Activated CD4-positive, alpha-beta memory T cell treated with anti-CD3 and anti-CD28 coated beads, Interleukin-2, amount 10 ng/mL, durations not matched to agents 7 days and 5 days (primary cell): ENCODE data around the gene KDM6A. TPM values are rescaled to one million over a fixed set of nuclear protein-coding genes. Genes with fewer than 3 reads are reported as not detected.
"Not testable (repeated sequence)": the region's sequence is repeated elsewhere in the genome, so short reads cannot be mapped to it uniquely, and the experiment has no call there.

ENCODE experiments used
- CTCF ChIA-PET: fragments of 350-600 bp; sonication (Branson Sonifier 250); formaldehyde crosslinking; loops from one replicate; lab custom pipeline; 2021; ENCODE audit warnings: antibody characterized with exemption, inconsistent platforms; lab: Charles Lee
- POLR2A ChIA-PET: fragments of 350-600 bp; sonication (Branson Sonifier 250); formaldehyde crosslinking; loops from one replicate; lab custom pipeline; 2021; ENCODE audit warnings: antibody characterized with exemption; lab: Charles Lee
- DNase-seq: peaks from one replicate; pipeline ENCODE4 v3.0.0-alpha.2; 2020
- H3K27ac Mint-ChIP-seq: one replicate; pipeline ENCODE4 v1.8.0; 2021; ENCODE audit warnings: mild to moderate bottlenecking, mixed read lengths
- H3K27me3 Mint-ChIP-seq: one replicate; pipeline ENCODE4 v1.8.0; 2021; ENCODE audit warnings: mixed read lengths
- H3K36me3 Mint-ChIP-seq: one replicate; pipeline ENCODE4 v1.8.0; 2021; ENCODE audit warnings: low read depth, mixed read lengths
- H3K4me1 Mint-ChIP-seq: one replicate; pipeline ENCODE4 v1.8.0; 2021; ENCODE audit warnings: mixed read lengths
- H3K4me3 Mint-ChIP-seq: one replicate; pipeline ENCODE4 v1.8.0; 2021; ENCODE audit warnings: mild to moderate bottlenecking, mixed read lengths
- H3K9me3 Mint-ChIP-seq: one replicate; pipeline ENCODE4 v1.8.0; 2021; ENCODE audit warnings: mixed read lengths
- total RNA-seq, 2 experiments: library from RNA; stranded (reverse); gene quantifications; one replicate each; pipeline ENCODE4 v1.2.3, GENCODE V29; 2021

Gene KDM6A
- total RNA-seq, 2 experiments from 2014 or later, result 27.2 to 28.0 TPM

DNA sequence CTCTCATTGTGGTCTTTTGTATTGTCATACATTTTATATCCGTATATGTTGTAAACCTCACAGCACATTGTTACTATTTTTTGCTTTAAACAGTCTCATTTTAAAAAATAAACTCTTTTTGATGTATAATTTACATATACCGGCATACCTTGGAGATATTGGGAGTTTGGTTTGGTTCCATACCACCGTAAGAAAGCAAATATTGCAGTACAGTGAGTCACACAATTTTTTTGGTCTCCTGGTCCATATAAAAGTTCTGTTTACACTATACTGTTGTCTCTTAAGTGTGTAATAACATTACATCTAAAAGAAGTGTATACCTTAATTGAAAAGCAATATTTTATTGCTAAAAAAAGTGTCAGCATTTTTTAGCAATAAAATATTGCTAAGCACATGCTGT is 70.0 kb downstream of the KDM6A start:
- Mint-ChIP-seq H3K9me3 (peaks cover 8% of the 10 kb centered on the region), H3K4me1 (peaks cover 4% of the 10 kb centered on the region), H3K27ac (no peak overlapping the region), H3K27me3 (no peaks in the 10 kb centered on the region), H3K4me3 (no peak overlapping the region), H3K36me3 (peaks cover 16% of the 10 kb centered on the region)
- POLR2A ChIA-PET, result no interaction called here
- CTCF ChIA-PET, result no interaction called here
- DNase-seq, result no peak

DNA sequence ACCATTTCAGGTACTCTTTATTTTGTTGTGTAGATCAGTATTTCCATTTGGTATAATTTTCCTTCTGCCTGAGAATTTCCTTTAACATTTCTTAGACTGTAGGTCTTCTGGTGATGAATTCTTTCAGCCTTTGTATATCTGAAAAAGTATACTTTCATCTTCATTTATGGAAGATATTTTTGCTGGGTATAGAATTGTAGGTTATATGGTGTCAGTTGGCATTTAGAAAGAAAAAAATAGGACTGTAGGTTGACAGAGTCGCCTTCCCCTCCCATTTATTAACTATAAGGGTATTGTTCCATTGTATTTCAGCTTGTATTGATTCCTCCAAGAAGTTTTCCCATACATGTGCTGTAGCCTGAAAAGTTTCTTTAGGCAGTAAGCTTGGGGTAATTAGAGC is 71.9 kb downstream of the KDM6A start:
- Mint-ChIP-seq H3K4me1 (peaks cover 5% of the 10 kb centered on the region), H3K9me3 (peaks cover 5% of the 10 kb centered on the region), H3K27ac (no peak overlapping the region), H3K27me3 (no peaks in the 10 kb centered on the region), H3K36me3 (peaks cover 16% of the 10 kb centered on the region), H3K4me3 (no peak overlapping the region)
- POLR2A ChIA-PET, result no interaction called here
- DNase-seq, result no peak
- CTCF ChIA-PET, result no interaction called here

GRCh38 chrX:44945736-44946135 is 72.7 kb downstream of the KDM6A start:
- peaks cover 5% of the 10 kb centered on the region for H3K9me3 Mint-ChIP-seq
- H3K27me3 Mint-ChIP-seq, result no peaks in the 10 kb centered on the region
- no peak overlapping the region for H3K4me3 Mint-ChIP-seq
- peaks cover 16% of the 10 kb centered on the region for H3K36me3 Mint-ChIP-seq
- H3K27ac Mint-ChIP-seq, result no peak overlapping the region
- no peak for DNase-seq
- peaks cover 5% of the 10 kb centered on the region for H3K4me1 Mint-ChIP-seq
- CTCF ChIA-PET, result no interaction called here
- POLR2A ChIA-PET, result interaction anchor here (1.4 to 1.7 kb wide), 2 partner anchors 11 to 70 kb away, joined by 3 to 5 read pairs; no protein-coding TSS in a partner anchor

DNA sequence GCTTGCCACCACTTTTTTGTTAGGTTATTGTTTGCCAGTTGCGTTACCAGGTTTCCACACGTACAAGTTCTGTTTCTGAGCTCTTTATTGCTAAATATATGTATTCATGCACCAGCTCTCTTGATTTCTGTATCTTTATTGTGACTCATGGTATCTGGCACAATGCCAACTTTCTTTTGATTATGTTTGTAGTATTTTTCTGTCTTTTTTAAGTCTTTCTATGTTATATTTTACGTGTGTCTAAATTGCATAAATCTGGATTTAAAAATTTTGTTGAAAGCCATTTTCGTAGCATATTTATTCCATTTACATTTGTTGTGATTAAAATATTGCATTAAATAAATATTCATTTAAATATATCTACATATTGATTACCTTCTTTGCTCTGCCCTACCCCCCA is 73.8 kb downstream of the KDM6A start:
- no peak overlapping the region for H3K27ac Mint-ChIP-seq
- POLR2A ChIA-PET, result interaction anchor here (1.4 to 1.7 kb wide), 2 partner anchors 12 to 71 kb away, joined by 3 to 5 read pairs; no protein-coding TSS in a partner anchor
- H3K27me3 Mint-ChIP-seq, result no peaks in the 10 kb centered on the region
- no peak overlapping the region for H3K4me3 Mint-ChIP-seq
- H3K36me3 Mint-ChIP-seq, result peaks cover 16% of the 10 kb centered on the region
- peaks cover 5% of the 10 kb centered on the region for H3K9me3 Mint-ChIP-seq
- H3K4me1 Mint-ChIP-seq, result peaks cover 8% of the 10 kb centered on the region
- no peak for DNase-seq
- CTCF ChIA-PET, result interaction anchor here (0.6 kb wide), 1 partner anchor 12 kb away, joined by 7 read pairs; no protein-coding TSS in a partner anchor

- Mint-ChIP-seq H3K4me3 (no peak overlapping the region), H3K27ac (no peak overlapping the region)
Measured at GRCh38 chrX:44947995-44948394, 75.0 kb downstream of the KDM6A start.

DNA sequence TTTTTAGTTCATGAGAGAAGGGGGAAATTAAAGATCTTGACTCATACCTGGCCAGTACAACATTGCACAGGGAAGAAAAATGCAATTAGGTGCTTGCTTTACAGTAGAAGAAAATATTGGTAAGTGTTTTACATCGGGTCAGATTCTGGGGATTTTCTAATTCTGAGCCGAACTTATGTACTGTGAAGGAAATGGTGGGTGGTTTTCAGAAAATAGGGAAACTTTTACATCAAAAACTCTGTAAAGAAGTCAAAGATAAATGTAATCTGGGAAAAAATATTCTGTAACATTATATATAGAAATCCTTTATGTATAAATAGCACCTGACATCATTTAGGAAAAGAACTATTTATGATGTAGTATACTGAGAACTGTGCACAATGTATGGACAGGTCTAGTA is 75.4 kb downstream of the KDM6A start:
- H3K36me3 Mint-ChIP-seq, result peaks cover 16% of the 10 kb centered on the region
- no peak for DNase-seq
- no peak overlapping the region for H3K4me3 Mint-ChIP-seq
- no peaks in the 10 kb centered on the region for H3K27me3 Mint-ChIP-seq
- H3K4me1 Mint-ChIP-seq, result peaks cover 6% of the 10 kb centered on the region
- ChIA-PET CTCF (no interaction called here), POLR2A (no interaction called here)
- H3K27ac Mint-ChIP-seq, result no peak overlapping the region
- H3K9me3 Mint-ChIP-seq, result peaks cover 5% of the 10 kb centered on the region

More at GRCh38 chrX:44947995-44948394, 75.0 kb downstream of the KDM6A start:
- H3K36me3 Mint-ChIP-seq, result peaks cover 16% of the 10 kb centered on the region
- no peak for DNase-seq
- peaks cover 5% of the 10 kb centered on the region for H3K9me3 Mint-ChIP-seq
- H3K27me3 Mint-ChIP-seq, result no peaks in the 10 kb centered on the region
- ChIA-PET POLR2A (no interaction called here), CTCF (no interaction called here)
- H3K4me1 Mint-ChIP-seq, result peaks cover 6% of the 10 kb centered on the region

DNA sequence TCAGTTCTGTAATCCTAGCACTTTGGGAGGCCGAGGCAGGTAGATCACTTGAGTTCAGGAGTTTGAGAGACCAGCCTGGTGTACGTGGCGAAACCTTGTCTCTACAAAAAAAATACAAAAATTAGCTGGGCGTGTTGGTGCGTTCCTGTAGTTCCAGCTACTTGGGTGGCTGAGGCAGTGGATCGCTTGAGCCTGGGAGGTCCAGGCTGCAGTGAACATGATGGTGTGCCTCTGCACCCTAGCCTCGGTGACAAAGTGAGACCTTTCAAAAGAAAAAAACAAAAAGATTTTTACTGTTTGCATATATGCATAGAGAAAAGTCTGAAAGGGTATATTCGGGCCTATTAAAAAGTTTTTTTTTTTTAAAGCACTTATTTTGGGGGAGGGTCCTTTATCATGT is 76.1 kb downstream of the KDM6A start:
- H3K27ac Mint-ChIP-seq, result no peak overlapping the region
- H3K27me3 Mint-ChIP-seq, result no peaks in the 10 kb centered on the region
- H3K4me1 Mint-ChIP-seq, result peaks cover 6% of the 10 kb centered on the region
- no peak overlapping the region for H3K4me3 Mint-ChIP-seq
- CTCF ChIA-PET, result no interaction called here
- peaks cover 5% of the 10 kb centered on the region for H3K9me3 Mint-ChIP-seq
- no peak for DNase-seq
- H3K36me3 Mint-ChIP-seq, result peaks cover 12% of the 10 kb centered on the region
- POLR2A ChIA-PET, result no interaction called here

DNA sequence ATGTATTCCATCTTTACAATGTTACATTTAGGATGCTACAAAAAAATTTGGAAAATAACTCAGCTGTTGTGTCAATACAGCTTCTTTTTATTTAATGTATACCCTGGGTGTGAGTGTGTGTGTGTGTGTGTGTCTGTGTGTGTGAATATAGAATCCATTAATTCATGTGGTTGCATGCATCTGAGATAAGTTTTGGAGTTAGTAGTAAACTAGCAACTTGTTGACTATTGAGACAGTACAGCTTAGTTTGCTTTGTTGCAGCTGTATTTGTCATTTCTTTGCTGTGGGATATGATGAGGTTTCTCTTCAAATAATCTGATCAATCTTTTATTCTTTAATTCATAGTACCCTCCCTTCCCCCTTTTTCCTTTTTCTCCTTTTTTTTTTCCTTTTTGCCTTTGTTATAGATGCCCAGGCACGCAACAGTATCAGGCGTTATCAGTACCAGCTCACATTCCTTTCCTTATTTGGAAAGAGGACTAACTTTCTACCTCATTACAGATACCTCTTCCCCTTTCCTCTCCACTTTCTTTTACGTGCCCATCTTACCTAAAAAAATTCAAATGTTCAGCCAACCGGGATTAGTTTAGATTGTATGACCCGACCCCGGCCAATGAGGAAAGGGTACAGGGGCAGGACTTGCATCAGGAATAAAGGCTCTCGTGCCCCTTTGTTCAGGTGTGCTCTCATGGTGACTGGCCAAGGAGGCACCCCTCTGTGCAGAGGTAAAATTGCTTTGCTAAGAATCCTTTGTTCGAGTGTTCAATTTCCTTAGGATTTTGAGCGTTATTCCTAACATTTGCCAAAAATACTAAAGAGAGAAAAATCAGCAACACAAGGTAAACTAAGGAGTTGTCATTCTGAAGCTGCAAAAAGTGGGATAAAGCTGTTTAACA is 77.7 kb downstream of the KDM6A start:
- POLR2A ChIA-PET, H3K27ac Mint-ChIP-seq, H3K36me3 Mint-ChIP-seq, H3K9me3 Mint-ChIP-seq, CTCF ChIA-PET, H3K4me1 Mint-ChIP-seq, DNase-seq, H3K27me3 Mint-ChIP-seq, H3K4me3 Mint-ChIP-seq: not testable (repeated sequence)

DNA sequence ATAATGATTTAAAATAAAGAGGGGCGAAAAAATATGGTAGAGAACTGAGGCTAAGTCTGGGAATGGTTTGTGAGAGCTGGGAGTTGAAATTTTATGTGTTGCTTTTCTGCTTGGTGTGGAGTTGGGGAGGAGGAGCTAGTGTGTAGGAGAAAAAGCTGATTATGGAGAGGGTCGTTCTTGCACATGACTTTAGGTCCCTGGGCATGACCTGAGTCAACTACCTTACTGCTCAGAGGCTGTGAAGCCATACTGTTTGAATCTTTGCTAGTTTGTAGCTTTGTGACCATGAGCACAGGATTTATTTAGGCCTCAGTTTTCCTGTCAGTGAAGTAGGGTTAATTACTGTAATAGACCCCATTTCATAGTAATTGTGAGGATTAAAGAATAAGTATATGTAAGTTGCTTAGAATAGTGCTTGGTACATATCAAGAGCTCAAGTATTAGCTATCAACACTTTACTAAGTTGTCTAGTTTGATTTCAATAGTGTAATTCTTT is 78.6 kb downstream of the KDM6A start:
- Mint-ChIP-seq H3K36me3 (peaks cover 3% of the 10 kb centered on the region), H3K4me3 (no peak overlapping the region), H3K27me3 (no peaks in the 10 kb centered on the region), H3K27ac (no peak overlapping the region), H3K4me1 (peaks cover 6% of the 10 kb centered on the region), H3K9me3 (no peaks in the 10 kb centered on the region)
- DNase-seq, result no peak
- ChIA-PET CTCF (no interaction called here), POLR2A (no interaction called here)

DNA sequence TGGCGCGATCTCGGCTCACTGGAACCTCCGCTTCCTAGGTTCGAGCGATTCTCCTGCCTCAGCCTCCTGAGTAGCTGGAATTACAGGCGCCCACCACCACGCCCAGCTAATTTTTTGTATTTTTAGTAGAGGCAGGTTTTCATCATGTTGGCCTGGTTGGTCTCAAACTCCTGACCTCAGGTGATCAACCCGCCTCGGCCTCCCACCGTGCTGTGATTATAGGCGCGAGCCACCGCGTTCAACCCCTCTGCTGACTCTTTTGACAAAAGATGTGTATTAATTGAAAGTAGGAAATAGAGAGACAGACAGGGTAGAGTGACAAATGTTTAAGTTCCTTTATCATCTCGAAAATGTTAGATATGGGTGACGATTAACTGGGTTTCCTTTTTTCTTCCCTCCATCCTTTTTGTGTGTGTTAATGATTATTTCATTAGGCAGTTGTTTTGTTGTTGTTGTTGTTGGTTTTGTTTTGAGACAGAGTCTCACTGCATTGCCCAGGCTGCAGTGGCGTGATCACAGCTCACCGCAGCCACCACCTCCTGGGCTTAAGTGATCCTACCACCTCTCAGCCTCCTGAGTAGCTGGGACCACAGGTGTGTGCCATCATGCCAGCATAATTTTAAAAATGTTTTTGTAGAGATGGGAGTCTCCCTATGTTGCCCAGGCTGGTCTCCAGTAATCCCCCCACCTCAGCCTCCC is 79.5 kb downstream of the KDM6A start:
- Mint-ChIP-seq H3K4me3 (no peak overlapping the region), H3K9me3 (no peaks in the 10 kb centered on the region), H3K27ac (no peak overlapping the region), H3K4me1 (peaks cover 6% of the 10 kb centered on the region), H3K36me3 (peaks cover 3% of the 10 kb centered on the region), H3K27me3 (no peaks in the 10 kb centered on the region)
- CTCF ChIA-PET, result no interaction called here
- POLR2A ChIA-PET, result no interaction called here
- no peak for DNase-seq

GRCh38 chrX:44953734-44954502 is 80.9 kb downstream of the KDM6A start:
- ChIA-PET POLR2A (no interaction called here), CTCF (no interaction called here)

DNA sequence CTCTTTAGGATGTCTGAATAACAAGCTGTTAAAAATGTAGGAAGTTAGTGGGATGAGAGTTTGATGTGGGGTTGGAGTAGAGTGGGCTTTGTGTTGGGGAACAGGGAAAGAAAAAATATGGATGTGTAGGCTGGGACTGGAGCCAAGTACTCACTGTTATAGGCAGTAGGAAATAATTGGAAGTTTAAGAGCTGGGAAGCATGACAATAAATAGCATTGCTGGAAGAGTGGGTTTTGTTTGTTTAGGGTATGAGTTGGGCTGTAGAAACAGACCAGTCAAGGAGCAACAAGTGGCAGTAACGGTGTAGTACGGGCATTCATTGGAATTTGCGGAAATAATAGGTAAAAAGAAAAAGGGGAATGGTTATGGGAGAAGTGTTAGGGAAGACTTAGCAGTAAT is 81.6 kb downstream of the KDM6A start:
- peaks cover 2% of the 10 kb centered on the region for H3K4me1 Mint-ChIP-seq
- no peak overlapping the region for H3K4me3 Mint-ChIP-seq
- CTCF ChIA-PET, result no interaction called here

More at GRCh38 chrX:44953734-44954502, 80.9 kb downstream of the KDM6A start:
- Mint-ChIP-seq H3K9me3 (no peaks in the 10 kb centered on the region), H3K27me3 (no peaks in the 10 kb centered on the region), H3K36me3 (peaks cover 3% of the 10 kb centered on the region), H3K4me3 (no peak overlapping the region), H3K27ac (no peak overlapping the region), H3K4me1 (peaks cover 2% of the 10 kb centered on the region)
- DNase-seq, result no peak

GRCh38 chrX:44957848-44958247 is 84.9 kb downstream of the KDM6A start:
- peaks cover 23% of the 10 kb centered on the region for H3K4me1 Mint-ChIP-seq
- no peaks in the 10 kb centered on the region for H3K27me3 Mint-ChIP-seq
- no peak overlapping the region for H3K27ac Mint-ChIP-seq
- DNase-seq, result no peak
- peaks cover 15% of the 10 kb centered on the region for H3K36me3 Mint-ChIP-seq
- H3K9me3 Mint-ChIP-seq, result no peaks in the 10 kb centered on the region
- POLR2A ChIA-PET, result no interaction called here
- CTCF ChIA-PET, result no interaction called here
- no peak overlapping the region for H3K4me3 Mint-ChIP-seq

More for the DNA sequence above, 81.6 kb downstream of the KDM6A start:
- no peaks in the 10 kb centered on the region for H3K9me3 Mint-ChIP-seq
- no peaks in the 10 kb centered on the region for H3K27me3 Mint-ChIP-seq
- H3K36me3 Mint-ChIP-seq, result peaks cover 3% of the 10 kb centered on the region
- DNase-seq, result no peak
- H3K27ac Mint-ChIP-seq, result no peak overlapping the region
- POLR2A ChIA-PET, result no interaction called here
